OCI-LY7 (cell line): ENCODE measurements around the gene FAM163B. TPM values are rescaled to one million over a fixed set of nuclear protein-coding genes. Genes with fewer than 3 reads are reported as not detected.

Source experiments
- BruUV-seq: library from RNA; stranded (reverse); fragments of 400-500 nt; replicated peaks from 2 replicates; lab custom pipeline; 2021; lab: Mats Ljungman, UMichigan
- CTCF ChIA-PET: fragments of 300-600 bp; sonication (Branson Sonifier 250); formaldehyde crosslinking; loops from one replicate; lab custom pipeline; 2022; ENCODE audit warnings: antibody characterized with exemption; ENCODE audit not compliant: unreplicated experiment; lab: Charles Lee
- POLR2A ChIA-PET: fragments of 300-600 bp; sonication (Branson Sonifier 250); formaldehyde crosslinking; loops from one replicate; lab custom pipeline; 2022; ENCODE audit warnings: antibody characterized with exemption; lab: Charles Lee
- DNase-seq: peaks from one replicate; pipeline ENCODE4 v3.0.0-alpha.2; 2015; ENCODE audit warnings: low spot score
- H2AFZ ChIP-seq: fragments of 200-600 bp; sonication (generic), shearing (Covaris generic); 2 replicates; pipeline ENCODE4 v1.6.1; 2014; ENCODE audit warnings: mild to moderate bottlenecking, antibody characterized with exemption, low read length, moderate library complexity
- H3K27ac ChIP-seq: fragments of 200-600 bp; sonication (generic); 2 replicates; pipeline ENCODE4 v1.5.1; 2014; ENCODE audit warnings: mixed run types, low read depth, mild to moderate bottlenecking, moderate library complexity, low read length, inconsistent platforms; ENCODE audit not compliant: poor library complexity, severe bottlenecking
- H3K36me3 ChIP-seq: fragments of 200-600 bp; sonication (generic); 2 replicates; pipeline ENCODE4 v1.6.1; 2014; ENCODE audit warnings: mild to moderate bottlenecking, antibody characterized with exemption, low read length, moderate library complexity, mixed read lengths; ENCODE audit not compliant: insufficient read depth
- H3K4me1 ChIP-seq: fragments of 200-600 bp; sonication (generic); 2 replicates; pipeline ENCODE4 v1.5.1; 2014; ENCODE audit warnings: mild to moderate bottlenecking, low read length; ENCODE audit not compliant: insufficient read depth, poor library complexity, severe bottlenecking
- H3K4me2 ChIP-seq: fragments of 200-600 bp; sonication (generic); 2 replicates; pipeline ENCODE4 v1.6.1; 2014; ENCODE audit warnings: mild to moderate bottlenecking, low read length
- H3K4me3 ChIP-seq: fragments of 200-600 bp; sonication (generic); 2 replicates; pipeline ENCODE4 v1.5.1; 2014; ENCODE audit warnings: mild to moderate bottlenecking, low read depth, low read length; ENCODE audit not compliant: poor library complexity, severe bottlenecking
- H3K79me2 ChIP-seq: fragments of 200-600 bp; sonication (generic); 2 replicates; pipeline ENCODE4 v1.6.1; 2016; ENCODE audit warnings: low read depth, mild to moderate bottlenecking, low read length, moderate library complexity, mixed read lengths; ENCODE audit not compliant: insufficient read depth
- H3K9me2 ChIP-seq: fragments of 200-600 bp; sonication (generic); 2 replicates; pipeline ENCODE4 v1.6.1; 2016; ENCODE audit warnings: mild to moderate bottlenecking, low read length, mixed read lengths; ENCODE audit not compliant: insufficient read depth
- H3K9me3 ChIP-seq: fragments of 200-600 bp; sonication (generic); 2 replicates; pipeline ENCODE4 v1.6.1; 2014; ENCODE audit warnings: mild to moderate bottlenecking, mixed run types, low read length, mixed read lengths
- H4K20me1 ChIP-seq: fragments of 200-600 bp; sonication (generic); 2 replicates; pipeline ENCODE4 v1.6.1; 2014; ENCODE audit warnings: mild to moderate bottlenecking, antibody characterized with exemption, low read length, moderate library complexity, mixed read lengths; ENCODE audit not compliant: insufficient read depth
- CTCF ChIP-seq: fragments of 200-600 bp; sonication (generic); conservative IDR thresholded peaks from 2 replicates; pipeline ENCODE4 v1.5.1; 2014; ENCODE audit warnings: mild to moderate bottlenecking, antibody characterized with exemption, low read length, moderate library complexity, mixed read lengths
- EZH2phosphoT487 ChIP-seq: fragments of 200-600 bp; sonication (generic); IDR thresholded peaks from 2 replicates; pipeline ENCODE4 v1.6.1; 2018; ENCODE audit warnings: low read depth, borderline replicate concordance, mild to moderate bottlenecking, mixed run types, antibody characterized with exemption, low read length, moderate library complexity, mixed read lengths
- intact Hi-C: fragments of 100-400 bp; cut with micrococcal nuclease; formaldehyde crosslinking; loops from one replicate; pipeline ENCODE4 v1.10.0; 2022; ENCODE audit not compliant: unreplicated experiment
- total RNA-seq, 2 experiments: library from RNA; depleted of rRNA in 1 of 2; stranded (reverse); fragments of >200 nt in 1 of 2; shearing (Covaris generic) in 1 of 2; gene quantifications; 2 replicates each; pipeline ENCODE4 v1.2.3, GENCODE V29; 2014 to 2022

FAM163B gene
- total RNA-seq, 2 experiments from 2014 or later = 2.6 to 7.8 TPM

GRCh38 chr9:133598978-133599377 lies 10.2 kb downstream of the FAM163B start:
- Histone ChIP-seq H3K4me2 (no peak overlapping the region), H3K4me1 (peaks cover under 1% of the 10 kb centered on the region), H3K27ac (no peak overlapping the region), H3K9me3 (peaks cover 19% of the 10 kb centered on the region), H2AFZ (no peak overlapping the region), H3K79me2 (no peaks in the 10 kb centered on the region), H3K36me3 (no peaks in the 10 kb centered on the region), H3K9me2 (no peaks in the 10 kb centered on the region), H4K20me1 (no peaks in the 10 kb centered on the region), H3K4me3 (no peak overlapping the region)
- DNase-seq = no peak
- TF ChIP-seq EZH2phosphoT487 (no peak), CTCF (no peak)
- intact Hi-C loops = no loop called here
- POLR2A ChIA-PET = no interaction called here
- BruUV-seq = no TSS peak
- CTCF ChIA-PET = interaction anchor here (0.7 kb wide), 1 partner anchor 56 kb away, joined by 3 read pairs; no protein-coding TSS in a partner anchor

- H3K27ac ChIP-seq = no peak overlapping the region
- TF ChIP-seq CTCF = no peak
- no peak for TF ChIP-seq EZH2phosphoT487
- no peaks in the 10 kb centered on the region for H3K4me1 ChIP-seq
- H2AFZ ChIP-seq = no peak overlapping the region
- peaks cover 19% of the 10 kb centered on the region for H3K9me3 ChIP-seq
- intact Hi-C loops = no loop called here
- peak; percentile 58 for DNase-seq
- no peaks in the 10 kb centered on the region for H3K79me2 ChIP-seq
- H3K36me3 ChIP-seq = no peaks in the 10 kb centered on the region
- POLR2A ChIA-PET = interaction anchor here (0.7 kb wide), 1 partner anchor 11 kb away, joined by 3 read pairs; no protein-coding TSS in a partner anchor
- no TSS peak for BruUV-seq
- H4K20me1 ChIP-seq = no peaks in the 10 kb centered on the region
- H3K9me2 ChIP-seq = no peaks in the 10 kb centered on the region
- H3K4me2 ChIP-seq = no peak overlapping the region
- CTCF ChIA-PET = no interaction called here
- no peak overlapping the region for H3K4me3 ChIP-seq
Observed at GRCh38 chr9:133597316-133597957, 11.8 kb downstream of the FAM163B start.

- Histone ChIP-seq H4K20me1 (no peaks in the 10 kb centered on the region), H3K4me2 (no peak overlapping the region), H3K36me3 (no peaks in the 10 kb centered on the region), H3K27ac (no peak overlapping the region), H3K79me2 (no peaks in the 10 kb centered on the region), H3K9me3 (peaks cover 19% of the 10 kb centered on the region), H3K4me3 (no peak overlapping the region), H2AFZ (no peak overlapping the region), H3K4me1 (no peaks in the 10 kb centered on the region), H3K9me2 (no peaks in the 10 kb centered on the region)
- TF ChIP-seq EZH2phosphoT487 = no peak
- no peak for TF ChIP-seq CTCF
- POLR2A ChIA-PET = no interaction called here
- CTCF ChIA-PET = no interaction called here
- intact Hi-C loops = no loop called here
- BruUV-seq = no TSS peak
- DNase-seq = no peak
Observed at GRCh38 chr9:133595910-133596309, 13.3 kb downstream of the FAM163B start.
